ENCODE data around the gene ADGRA3.
"Not testable (repeated sequence)": the region's sequence is repeated elsewhere in the genome, so short reads cannot be mapped to it uniquely, and the experiment has no call there.

ADGRA3 gene

GRCh38 chr4:22486276-22486675 is 29.6 kb downstream of the ADGRA3 start:
- in situ Hi-C loops (cut with HindIII; ENCODE audit: low pct_unique_long_range_greater_than_20kb, low sequenced_read_pairs) = no loop called here
- no peak for DNase-seq (ENCODE audit: low read depth in 1 of 2, low spot score in 1 of 2)
- TF ChIP-seq JUND (IDR thresholded peaks at IDR 0.05; ENCODE audit: low read depth) = no peak

- TF ChIP-seq JUND (IDR thresholded peaks at IDR 0.05; ENCODE audit: low read depth) = no peak
- DNase-seq (ENCODE audit: low read depth in 1 of 2, low spot score in 1 of 2) = no peak
- in situ Hi-C loops (cut with HindIII; ENCODE audit: low pct_unique_long_range_greater_than_20kb, low sequenced_read_pairs) = no loop called here
These were observed 30.1 kb downstream of the ADGRA3 start for GRCh38 chr4:22485737-22486136.

GRCh38 chr4:22483551-22483981 is 32.3 kb downstream of the ADGRA3 start:
- TF ChIP-seq JUND (IDR thresholded peaks at IDR 0.05; ENCODE audit: low read depth) = no peak
- in situ Hi-C loops (cut with HindIII; ENCODE audit: low pct_unique_long_range_greater_than_20kb, low sequenced_read_pairs) = no loop called here
- no peak for DNase-seq (ENCODE audit: low read depth in 1 of 2, low spot score in 1 of 2)

GRCh38 chr4:22482250-22483127 is 33.4 kb downstream of the ADGRA3 start:
- DNase-seq (ENCODE audit: low read depth in 1 of 2, low spot score in 1 of 2) = no peak
- in situ Hi-C loops (cut with HindIII; ENCODE audit: low pct_unique_long_range_greater_than_20kb, low sequenced_read_pairs) = no loop called here
- TF ChIP-seq JUND (IDR thresholded peaks at IDR 0.05; ENCODE audit: low read depth) = no peak

GRCh38 chr4:22480675-22481327 is 35.1 kb downstream of the ADGRA3 start:
- TF ChIP-seq JUND (IDR thresholded peaks at IDR 0.05; ENCODE audit: low read depth) = no peak
- in situ Hi-C loops (cut with HindIII; ENCODE audit: low pct_unique_long_range_greater_than_20kb, low sequenced_read_pairs) = no loop called here
- no peak for DNase-seq (ENCODE audit: low read depth in 1 of 2, low spot score in 1 of 2)

- no peak for TF ChIP-seq JUND (IDR thresholded peaks at IDR 0.05; ENCODE audit: low read depth)
- no peak for DNase-seq (ENCODE audit: low read depth in 1 of 2, low spot score in 1 of 2)
- in situ Hi-C loops (cut with HindIII; ENCODE audit: low pct_unique_long_range_greater_than_20kb, low sequenced_read_pairs) = no loop called here
These were observed 37.4 kb downstream of the ADGRA3 start for GRCh38 chr4:22478426-22478825.

- no peak for TF ChIP-seq JUND (IDR thresholded peaks at IDR 0.05; ENCODE audit: low read depth)
- DNase-seq (ENCODE audit: low read depth in 1 of 2, low spot score in 1 of 2) = no peak
- in situ Hi-C loops (cut with HindIII; ENCODE audit: low pct_unique_long_range_greater_than_20kb, low sequenced_read_pairs) = no loop called here
These were observed 38.1 kb downstream of the ADGRA3 start for GRCh38 chr4:22477813-22478182.

GRCh38 chr4:22477136-22477812 is 38.6 kb downstream of the ADGRA3 start:
- no peak for TF ChIP-seq JUND (IDR thresholded peaks at IDR 0.05; ENCODE audit: low read depth)
- no peak for DNase-seq (ENCODE audit: low read depth in 1 of 2, low spot score in 1 of 2)
- in situ Hi-C loops (cut with HindIII; ENCODE audit: low pct_unique_long_range_greater_than_20kb, low sequenced_read_pairs) = no loop called here

GRCh38 chr4:22476011-22476410 is 39.9 kb downstream of the ADGRA3 start:
- no peak for TF ChIP-seq JUND (IDR thresholded peaks at IDR 0.05; ENCODE audit: low read depth)
- in situ Hi-C loops (cut with HindIII; ENCODE audit: low pct_unique_long_range_greater_than_20kb, low sequenced_read_pairs) = no loop called here
- DNase-seq (ENCODE audit: low read depth in 1 of 2, low spot score in 1 of 2) = no peak

- DNase-seq (ENCODE audit: low read depth in 1 of 2, low spot score in 1 of 2); in situ Hi-C loops (cut with HindIII; ENCODE audit: low pct_unique_long_range_greater_than_20kb, low sequenced_read_pairs): not testable (repeated sequence)
These were observed 40.6 kb downstream of the ADGRA3 start for GRCh38 chr4:22475311-22475646.

GRCh38 chr4:22474636-22475310 is 41.1 kb downstream of the ADGRA3 start:
- no peak for DNase-seq (ENCODE audit: low read depth in 1 of 2, low spot score in 1 of 2)
- in situ Hi-C loops (cut with HindIII; ENCODE audit: low pct_unique_long_range_greater_than_20kb, low sequenced_read_pairs) = no loop called here
- no peak for TF ChIP-seq JUND (IDR thresholded peaks at IDR 0.05; ENCODE audit: low read depth)

GRCh38 chr4:22473268-22473667 is 42.6 kb downstream of the ADGRA3 start:
- DNase-seq (ENCODE audit: low read depth in 1 of 2, low spot score in 1 of 2) = no peak
- in situ Hi-C loops (cut with HindIII; ENCODE audit: low pct_unique_long_range_greater_than_20kb, low sequenced_read_pairs) = no loop called here
- no peak for TF ChIP-seq JUND (IDR thresholded peaks at IDR 0.05; ENCODE audit: low read depth)
